GM12891 (cell line): ENCODE measurements around the gene ACTL9.

ENCODE experiments used
- DNase-seq: peaks from one replicate; pipeline ENCODE4 v3.0.0; 2011; ENCODE audit warnings: low spot score; ENCODE audit not compliant: insufficient read length
- FAIRE-seq: peaks from 2 replicates; lab custom pipeline; 2011; peaks lifted over from hg19 to GRCh38; lab: Jason Lieb, UNC
- PAX5 ChIP-seq: IDR thresholded peaks from 2 replicates; pipeline ENCODE4 v1.6.1; 2011; ENCODE audit warnings: low read length, moderate library complexity, mild to moderate bottlenecking; ENCODE audit not compliant: insufficient read depth, severe bottlenecking
- POLR2A ChIP-seq: IDR thresholded peaks from 2 replicates; pipeline ENCODE4 v1.6.1; 2011; ENCODE audit warnings: low read depth, low read length, control low read depth
- POLR2AphosphoS5 ChIP-seq: IDR thresholded peaks from 2 replicates; pipeline ENCODE4 v1.6.1; 2011; ENCODE audit warnings: low read depth, low read length, control low read depth
- POU2F2 ChIP-seq: IDR thresholded peaks from 2 replicates; pipeline ENCODE4 v1.6.1; 2011; ENCODE audit warnings: low read depth, mild to moderate bottlenecking, control low read depth, low read length, moderate library complexity
- SPI1 ChIP-seq: IDR thresholded peaks from 2 replicates; pipeline ENCODE4 v1.6.1; 2011; ENCODE audit warnings: low read depth, low read length, control low read depth
- TAF1 ChIP-seq: IDR thresholded peaks from 2 replicates; pipeline ENCODE4 v1.6.1; 2011; ENCODE audit warnings: low read depth, low read length, control low read depth

The ACTL9 gene

DNA sequence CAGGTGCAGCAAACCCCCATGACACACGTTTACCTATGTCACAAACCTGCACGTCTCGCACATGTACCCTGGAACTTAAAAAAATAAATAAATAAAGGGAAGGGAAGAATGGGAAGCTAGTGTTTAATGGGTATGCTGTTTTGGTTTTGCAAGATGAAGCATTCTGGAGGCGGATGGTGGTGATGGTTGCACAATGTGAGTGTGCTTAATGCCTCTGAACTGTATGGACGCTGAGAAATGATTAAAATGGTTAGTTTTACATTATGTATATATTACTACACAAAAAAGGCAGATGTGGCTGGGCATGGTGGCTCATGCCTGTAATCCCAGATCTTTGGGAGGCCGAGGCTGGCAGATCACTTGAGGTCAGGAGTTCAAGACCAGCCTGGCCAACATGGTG is 50.4 kb downstream of the ACTL9 start:
- no peak for FAIRE-seq

More for the DNA sequence above, 50.4 kb downstream of the ACTL9 start:
- DNase-seq, result no peak
- TF ChIP-seq POLR2A (no peak), TAF1 (no peak), POU2F2 (no peak), POLR2AphosphoS5 (no peak), SPI1 (no peak), PAX5 (no peak)
